ENCODE data around the gene ALKBH4.
"Not testable (repeated sequence)": the region's sequence is repeated elsewhere in the genome, so short reads cannot be mapped to it uniquely, and the experiment has no call there.

Gene ALKBH4

DNA sequence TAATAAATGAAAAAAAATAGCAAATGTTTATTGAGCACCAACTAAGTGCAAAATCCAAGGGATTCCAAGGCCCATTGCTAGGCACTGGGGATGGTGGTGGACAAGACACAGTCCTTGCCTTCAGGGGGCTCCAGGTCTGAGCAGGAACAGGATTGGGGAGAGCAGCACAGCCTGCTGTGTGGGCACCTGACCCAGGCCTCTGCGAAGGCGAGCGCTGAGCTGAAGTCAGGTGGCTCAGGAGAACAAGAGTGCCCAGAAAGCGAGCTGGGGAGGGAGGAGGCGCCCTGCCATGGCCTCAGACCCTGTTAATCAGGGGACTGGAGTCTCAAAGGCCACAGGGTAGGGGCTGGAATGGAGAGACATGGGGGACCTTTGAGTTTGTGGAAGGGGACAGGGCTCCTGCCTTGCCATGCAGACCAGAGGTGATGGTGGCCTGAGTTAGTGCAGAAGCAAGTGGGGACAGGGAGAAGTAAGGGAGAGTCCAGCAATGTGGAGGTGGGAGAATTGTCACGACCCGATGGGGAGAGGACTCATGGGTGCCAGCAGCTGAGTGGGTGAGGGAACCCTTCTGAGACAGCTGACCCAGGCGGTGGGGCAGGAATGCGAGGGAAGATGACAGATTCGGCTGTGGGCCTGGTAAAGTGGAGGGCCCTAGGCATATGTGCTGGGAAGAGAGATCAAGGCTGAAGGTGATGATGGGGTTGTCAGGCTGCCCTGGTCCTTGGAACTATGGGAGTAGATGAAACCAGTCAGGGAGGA, 35.3 kb downstream of the ALKBH4 start:
- no peak for DNase-seq (ENCODE audit: low read depth in 1 of 2, low spot score in 1 of 2)

DNA sequence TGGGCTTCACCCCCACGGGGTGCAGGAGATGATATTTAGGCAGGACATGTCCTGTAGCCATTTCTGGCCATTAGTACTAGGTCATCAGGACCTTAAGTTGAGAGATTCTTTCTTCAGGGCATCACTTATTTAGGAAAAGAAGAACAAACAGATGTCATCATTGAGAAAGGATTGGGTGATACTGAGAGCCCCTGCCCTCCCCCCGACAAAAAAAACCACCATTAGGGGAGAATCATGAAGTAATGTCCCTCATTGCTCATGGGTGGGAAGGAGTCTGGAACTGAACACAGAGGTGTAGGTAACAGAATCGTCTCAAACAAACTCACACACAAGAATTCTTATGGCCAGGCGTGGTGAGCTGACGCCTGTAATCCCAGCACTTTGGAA, 37.7 kb downstream of the ALKBH4 start:
- DNase-seq (ENCODE audit: low read depth in 1 of 2, low spot score in 1 of 2): no peak

DNA sequence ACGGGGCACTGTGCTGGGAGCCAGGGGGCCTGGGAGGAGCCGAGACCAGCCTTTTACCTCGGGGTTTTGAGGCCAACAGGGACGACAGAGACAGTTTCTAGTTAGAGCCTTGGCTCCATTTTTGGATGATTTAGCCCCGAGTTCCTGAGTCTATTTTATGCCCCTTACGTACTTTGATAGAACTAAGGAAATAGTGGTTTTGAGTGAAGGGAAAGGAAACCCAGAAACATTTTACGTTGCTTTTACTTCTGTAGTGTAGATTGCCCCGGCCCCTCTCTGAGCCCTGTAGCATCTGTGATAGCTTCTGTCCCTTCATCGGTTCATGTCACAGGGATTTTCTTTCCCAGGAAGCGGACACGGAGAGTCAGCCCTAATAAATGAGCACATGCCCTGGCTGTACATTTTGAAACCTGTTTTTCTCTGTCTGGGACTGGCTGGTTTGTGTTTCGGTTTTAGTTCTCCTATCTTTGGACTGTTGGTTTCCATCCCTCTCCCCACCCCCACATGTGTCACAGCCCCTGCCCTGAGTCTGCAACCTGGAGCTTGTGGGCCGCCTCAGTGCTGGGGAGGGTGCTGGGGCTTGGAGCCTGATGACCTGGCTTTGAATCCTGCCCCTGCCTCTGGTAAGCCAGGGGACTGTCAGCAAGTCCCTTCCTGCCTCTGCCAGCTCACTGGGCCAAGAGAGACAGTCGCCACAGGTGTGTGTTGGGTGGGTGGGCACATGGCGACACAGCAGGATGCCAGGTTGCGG, 38.2 kb downstream of the ALKBH4 start:
- peak; percentile 17 to 53 for DNase-seq (ENCODE audit: low read depth in 1 of 2, low spot score in 1 of 2)

DNA sequence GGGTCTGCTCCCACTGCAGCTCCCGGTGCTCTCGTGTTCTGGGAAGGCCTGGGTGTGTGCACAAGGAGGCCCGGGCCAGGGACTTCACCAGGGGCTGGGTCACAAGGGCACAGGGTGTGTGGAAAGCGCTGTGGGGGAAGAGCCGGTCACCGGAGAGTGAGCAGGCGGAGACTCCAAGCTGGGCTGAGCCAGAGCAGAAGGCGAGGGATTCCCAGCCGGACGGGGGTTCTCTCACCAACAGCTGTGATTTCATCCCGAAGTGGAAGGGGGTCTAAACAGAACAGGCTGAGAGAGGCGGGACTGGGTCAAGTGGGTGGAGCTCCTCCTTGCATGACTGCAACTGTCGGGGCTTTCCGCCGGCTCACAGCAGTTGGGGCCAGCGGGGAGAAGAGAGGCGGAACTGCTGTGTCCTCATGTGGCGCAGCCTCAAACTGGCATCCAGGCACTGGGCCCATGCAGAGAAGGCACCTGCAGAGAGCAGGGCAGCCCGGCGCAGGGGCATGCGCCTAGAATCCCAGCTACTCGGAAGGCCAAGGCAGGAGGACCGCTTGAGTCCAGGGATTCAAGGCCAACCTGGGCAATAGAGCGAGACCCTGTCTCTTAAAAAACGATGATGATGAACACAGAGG, 38.9 kb downstream of the ALKBH4 start:
- DNase-seq (ENCODE audit: low read depth in 1 of 2, low spot score in 1 of 2): peak; percentile 64 to 70

DNA sequence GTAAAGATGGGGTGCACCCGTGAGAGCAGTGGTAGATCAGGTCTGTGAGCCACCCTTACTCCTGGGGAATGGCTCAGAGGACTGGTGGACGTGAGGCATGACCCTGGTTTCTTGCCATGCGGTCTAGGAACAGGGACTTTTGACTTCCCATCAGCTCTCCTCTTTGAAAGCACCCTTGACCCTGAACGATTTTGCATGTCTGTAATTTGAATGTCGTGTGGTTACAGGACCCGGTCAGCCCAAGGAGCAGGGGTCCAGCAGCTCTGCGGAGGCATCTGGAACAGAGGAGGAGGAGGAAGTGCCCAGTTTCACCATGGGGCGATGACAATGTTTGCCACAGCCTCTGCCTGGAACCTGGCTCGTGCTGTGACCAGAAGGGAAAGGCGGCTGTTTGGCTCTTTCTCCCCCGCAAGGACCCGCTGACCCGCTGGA, 39.9 kb downstream of the ALKBH4 start:
- DNase-seq (ENCODE audit: low read depth in 1 of 2, low spot score in 1 of 2): no peak

DNA sequence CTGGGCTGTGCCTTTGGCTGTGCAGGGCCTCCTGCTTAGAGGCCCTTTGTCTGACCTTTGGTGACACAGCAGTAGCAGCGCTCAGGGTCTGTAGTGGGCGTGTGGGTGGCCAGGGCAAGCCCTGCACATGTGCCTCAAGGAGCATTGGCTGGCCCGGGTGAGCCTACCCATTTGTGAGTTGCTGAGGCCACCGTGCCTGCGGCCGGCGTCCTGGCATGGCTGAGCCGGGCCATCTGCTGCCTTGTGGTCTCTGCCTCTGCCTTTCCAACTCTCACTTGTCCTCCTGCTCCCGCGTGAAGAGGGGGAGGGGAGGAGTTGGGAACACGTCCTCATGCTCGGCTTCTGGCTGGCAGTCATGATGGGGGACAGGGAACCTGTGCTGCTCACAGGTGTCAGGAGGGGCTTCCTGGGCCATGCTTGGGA, 40.5 kb downstream of the ALKBH4 start:
- no peak for DNase-seq (ENCODE audit: low read depth in 1 of 2, low spot score in 1 of 2)

DNA sequence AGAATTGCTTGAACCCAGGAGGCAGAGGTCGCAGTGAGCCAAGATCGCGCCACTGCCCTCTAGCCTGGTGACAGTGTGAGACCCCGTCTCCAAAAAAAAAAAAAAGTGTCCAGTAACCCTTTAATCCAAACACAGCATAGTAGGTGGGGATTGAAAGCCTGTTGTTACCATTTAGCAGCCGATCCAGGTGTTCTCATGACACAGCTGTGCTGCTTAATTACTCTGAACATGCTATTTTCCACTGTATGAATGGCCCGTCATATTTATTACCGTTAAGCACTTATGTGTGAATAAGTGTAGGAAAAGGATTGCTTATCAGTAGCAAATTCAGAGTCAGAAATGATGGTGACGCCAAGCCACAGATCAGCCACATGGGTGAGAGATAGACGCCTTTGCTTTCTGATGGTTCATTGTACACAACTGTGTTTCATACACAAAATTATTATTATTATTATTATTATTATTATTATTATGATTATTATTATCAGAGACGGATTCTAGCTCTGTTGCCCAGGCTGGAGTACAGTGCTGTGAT, 42.9 kb downstream of the ALKBH4 start:
- no peak for DNase-seq (ENCODE audit: low read depth in 1 of 2, low spot score in 1 of 2)

DNA sequence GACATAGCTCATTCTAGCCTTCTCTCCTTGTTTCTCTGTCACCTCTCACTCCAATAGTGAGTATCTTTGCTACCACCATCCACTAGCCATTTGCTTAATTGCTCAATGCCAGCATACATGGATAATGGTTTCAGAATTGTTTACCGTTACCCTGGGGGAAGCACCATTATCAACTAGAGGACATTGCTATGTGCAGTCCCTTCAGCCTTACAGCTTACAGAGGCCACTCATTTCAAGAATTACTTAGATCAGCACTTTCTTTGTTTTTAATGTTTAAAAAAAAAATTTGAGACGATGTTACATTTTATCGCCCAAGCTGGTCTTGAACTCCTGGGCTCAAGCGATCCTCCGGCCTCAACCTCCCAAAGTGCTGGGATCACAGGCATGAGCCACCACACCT, 46.1 kb downstream of the ALKBH4 start:
- no peak for DNase-seq (ENCODE audit: low read depth in 1 of 2, low spot score in 1 of 2)

DNA sequence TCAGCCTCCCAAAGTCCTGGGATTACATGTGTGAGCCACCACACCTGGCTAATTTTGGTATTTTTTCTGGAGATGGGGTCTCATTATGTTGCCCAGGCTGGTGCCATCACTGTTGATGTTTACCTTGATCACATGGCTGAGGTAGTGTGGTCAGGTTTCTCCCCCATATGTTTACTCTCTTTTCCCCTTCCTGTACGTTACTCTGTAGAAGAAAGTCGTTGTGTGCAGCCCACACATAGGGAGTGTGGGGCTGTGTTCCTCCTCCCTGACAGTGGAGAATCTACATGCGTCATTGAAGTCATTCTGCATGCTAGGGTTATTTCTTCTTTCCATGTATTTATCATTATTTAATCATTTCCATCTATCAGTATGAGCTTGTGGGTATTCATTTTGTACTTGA, 47.6 kb downstream of the ALKBH4 start:
- no peak for DNase-seq (ENCODE audit: low read depth in 1 of 2, low spot score in 1 of 2)

DNA sequence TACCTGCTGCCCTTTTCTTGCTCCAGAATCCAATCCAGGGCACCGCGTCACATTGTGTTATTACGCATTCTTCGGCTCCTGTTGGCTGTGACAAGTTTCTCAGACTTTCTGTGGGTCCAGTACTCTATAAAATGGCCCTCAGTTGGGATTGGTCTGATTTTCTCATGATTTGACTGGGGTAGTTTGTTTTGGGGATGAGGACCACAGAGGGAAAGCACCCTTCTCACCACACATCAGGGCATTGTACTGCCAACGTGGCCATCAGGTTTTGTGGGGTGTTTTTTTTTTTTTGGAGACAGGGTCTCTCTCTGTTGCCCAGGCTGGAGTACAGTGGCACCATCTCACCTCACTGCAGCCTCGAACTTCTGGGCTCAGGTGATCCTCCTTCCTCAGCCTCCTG, 48.3 kb downstream of the ALKBH4 start:
- DNase-seq (ENCODE audit: low read depth in 1 of 2, low spot score in 1 of 2): no peak

DNA sequence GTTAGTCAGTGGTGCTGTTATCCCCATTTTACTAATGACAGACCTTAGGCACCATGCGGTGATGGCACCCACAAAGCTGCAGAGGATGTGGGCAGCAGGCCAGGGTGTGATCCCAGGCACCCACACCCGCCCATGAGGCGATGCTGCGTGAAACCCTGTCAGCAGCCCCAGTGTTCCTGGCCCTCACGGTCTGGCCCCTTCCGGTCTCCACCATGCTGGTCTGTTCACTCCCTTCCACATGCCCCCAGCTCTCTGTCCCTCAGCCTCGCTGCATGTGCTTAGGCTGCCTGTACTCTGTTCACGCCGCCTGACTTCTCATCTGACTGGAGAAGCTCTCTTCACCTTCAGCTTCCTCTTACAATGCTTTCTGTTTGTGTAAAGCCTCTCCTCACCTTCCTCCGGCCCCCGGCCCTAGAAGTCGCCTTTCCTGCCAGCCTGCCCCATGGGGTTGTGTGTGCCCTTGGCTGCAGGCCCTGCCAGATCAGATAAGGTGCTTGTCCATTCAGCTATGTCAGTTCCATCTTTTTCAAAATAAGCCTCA, 48.9 kb downstream of the ALKBH4 start:
- peak; percentile 24 to 26 for DNase-seq (ENCODE audit: low read depth in 1 of 2, low spot score in 1 of 2)

DNA sequence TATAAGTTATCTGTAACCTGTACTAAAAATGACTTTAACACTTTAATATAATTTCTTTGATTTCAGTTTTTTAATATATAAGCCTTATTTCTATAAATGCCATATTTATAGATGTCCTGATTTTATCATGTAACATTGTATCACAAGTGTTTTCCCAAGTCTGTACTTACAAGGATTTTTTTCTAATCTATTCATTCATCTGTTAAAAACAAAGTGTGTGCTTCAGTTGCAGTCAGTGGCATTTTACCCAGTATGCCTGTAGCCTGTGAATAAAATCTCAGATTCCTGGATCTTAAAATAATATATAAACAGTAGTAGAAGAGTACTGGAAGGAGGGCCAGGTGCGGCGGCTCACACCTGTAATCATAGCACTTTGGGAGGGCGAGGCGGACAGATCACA, 51.1 kb downstream of the ALKBH4 start:
- DNase-seq (ENCODE audit: low read depth in 1 of 2, low spot score in 1 of 2): no peak

DNA sequence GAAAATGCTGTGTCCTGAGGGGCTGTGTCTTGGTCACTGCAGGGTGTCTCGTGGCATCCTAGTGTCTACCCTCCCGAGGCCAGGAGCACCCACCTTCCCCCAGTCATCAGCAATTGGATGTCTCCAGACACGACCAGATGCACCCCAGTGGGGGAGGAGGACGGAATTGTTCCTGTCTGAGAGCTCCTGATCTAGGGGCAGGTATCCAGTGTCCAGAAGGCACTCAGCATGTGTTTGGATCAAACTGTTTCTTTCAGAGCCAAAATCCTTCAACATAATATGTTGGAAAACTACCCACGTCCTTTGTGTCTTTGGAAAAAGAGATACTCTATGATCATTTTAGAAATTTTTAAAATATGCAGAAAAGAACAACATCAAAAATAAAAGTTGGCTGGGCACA, 51.6 kb downstream of the ALKBH4 start:
- DNase-seq (ENCODE audit: low read depth in 1 of 2, low spot score in 1 of 2): no peak

DNA sequence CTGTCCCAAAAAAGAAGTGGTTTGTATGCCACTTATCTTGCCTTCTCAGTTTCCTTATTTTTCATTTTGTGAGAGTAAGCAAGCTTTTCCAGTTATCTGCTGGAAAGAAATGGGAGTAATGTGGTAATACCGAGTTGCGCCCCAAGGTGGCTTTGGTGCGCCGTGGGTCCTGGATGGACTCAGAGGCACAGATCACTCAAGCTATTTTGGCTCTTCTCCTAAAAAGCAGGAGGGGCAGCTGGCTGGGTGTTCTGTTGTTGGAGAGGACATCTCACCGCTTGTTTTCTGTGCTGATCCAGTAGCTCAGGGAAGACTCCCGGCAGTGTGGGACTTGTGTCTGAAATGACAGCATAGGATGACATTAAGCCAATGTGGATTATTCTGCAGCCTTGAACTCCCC, 52.1 kb downstream of the ALKBH4 start:
- no peak for DNase-seq (ENCODE audit: low read depth in 1 of 2, low spot score in 1 of 2)

DNA sequence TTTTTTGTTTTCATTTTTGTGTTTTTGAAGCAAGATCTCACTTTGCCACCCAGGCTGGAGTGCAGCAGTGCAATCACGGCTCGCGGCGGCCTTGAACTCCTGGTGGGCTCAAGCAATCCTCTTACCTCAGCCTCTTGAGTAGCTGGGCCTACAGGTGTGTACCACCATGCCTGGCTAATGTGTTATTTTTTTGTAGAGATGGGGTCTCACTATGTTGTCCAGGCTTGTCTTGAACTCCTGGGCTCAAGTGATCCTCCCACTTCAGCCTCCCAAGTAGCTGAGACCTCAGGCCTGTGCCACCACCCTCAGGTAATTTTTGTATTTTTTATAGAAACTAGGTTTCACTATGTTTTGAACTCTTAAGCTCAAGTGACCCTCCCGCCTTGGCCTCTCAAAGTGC, 53.7 kb downstream of the ALKBH4 start:
- DNase-seq (ENCODE audit: low read depth in 1 of 2, low spot score in 1 of 2): no peak

DNA sequence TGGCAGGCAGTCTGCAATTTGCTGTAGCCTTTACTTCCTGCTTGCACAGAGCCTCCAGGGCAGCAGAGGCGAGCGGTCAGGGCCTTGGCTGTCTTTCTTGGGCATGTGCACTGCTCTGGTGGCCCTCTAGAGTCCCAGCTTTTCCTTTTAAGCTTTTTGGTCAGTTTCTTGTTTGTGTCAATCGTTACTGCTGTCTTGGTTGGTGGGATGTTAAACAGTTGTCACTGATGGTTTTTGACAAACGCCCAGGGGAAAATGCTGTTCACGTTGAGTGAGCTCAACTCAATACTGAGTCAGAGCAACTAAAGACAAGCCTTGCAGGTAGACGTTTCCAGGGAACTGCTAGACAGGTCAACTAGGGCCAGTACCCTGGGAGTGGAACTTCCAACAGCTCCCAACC, 54.5 kb downstream of the ALKBH4 start:
- no peak for DNase-seq (ENCODE audit: low read depth in 1 of 2, low spot score in 1 of 2)

DNA sequence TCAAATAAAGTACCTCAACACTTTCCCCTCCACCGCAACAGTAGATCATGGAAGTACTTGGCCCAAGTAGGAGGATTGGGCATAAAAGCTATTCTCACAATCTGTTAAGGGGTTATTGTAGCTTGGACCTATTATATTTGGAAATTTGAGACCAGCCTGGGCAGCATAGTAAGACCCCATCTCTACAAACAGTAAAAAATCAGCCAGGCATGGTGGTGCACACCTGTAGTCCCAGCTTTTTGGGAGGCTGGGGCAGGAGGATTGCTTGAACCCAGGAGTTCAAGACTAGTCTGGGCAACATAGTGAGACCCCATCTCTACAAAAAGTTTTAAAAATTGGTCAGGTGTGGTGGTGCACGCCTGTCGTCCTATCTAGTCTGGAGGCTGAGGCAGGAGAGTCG, 55.3 kb downstream of the ALKBH4 start:
- no peak for DNase-seq (ENCODE audit: low read depth in 1 of 2, low spot score in 1 of 2)

DNA sequence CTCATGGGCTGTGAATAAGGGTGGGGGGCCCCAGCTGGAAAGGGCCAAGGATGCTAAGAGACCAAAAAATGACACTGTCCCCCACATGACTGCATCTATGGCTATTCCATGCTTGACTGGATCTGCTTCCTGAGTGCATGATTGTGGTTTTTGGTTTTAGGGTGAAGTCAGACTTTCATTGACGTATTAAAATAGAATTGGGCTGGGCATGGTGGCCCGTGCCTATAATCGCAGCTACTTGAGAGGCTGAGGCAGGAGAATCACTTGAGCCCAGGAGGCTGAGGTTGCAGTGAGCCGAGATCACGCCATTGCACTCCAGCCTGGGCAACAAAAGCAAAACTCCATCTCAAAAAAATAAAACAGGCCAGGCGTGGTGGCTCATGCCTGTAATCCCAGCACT, 56.1 kb downstream of the ALKBH4 start:
- not testable (repeated sequence) for DNase-seq (ENCODE audit: low read depth in 1 of 2, low spot score in 1 of 2)

DNA sequence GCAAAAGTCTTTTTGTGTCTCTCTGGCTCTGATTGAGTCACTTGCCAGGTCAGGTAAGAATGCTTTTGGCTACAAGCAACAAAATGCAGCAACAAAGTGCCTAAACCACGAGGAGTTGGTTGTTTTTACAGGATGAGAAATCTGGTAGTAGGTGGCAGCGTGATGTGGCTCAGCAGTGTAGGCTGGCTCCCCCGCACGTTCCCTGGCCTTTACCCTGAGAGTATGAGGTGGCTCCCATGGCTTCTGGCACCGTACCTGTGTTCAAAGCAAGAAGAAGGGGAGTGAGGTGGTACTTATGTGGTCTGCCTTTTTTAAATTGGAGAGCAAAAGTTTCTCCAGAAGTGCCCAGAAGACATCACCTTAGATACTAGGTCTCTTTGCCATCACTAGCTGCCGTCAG, 56.8 kb downstream of the ALKBH4 start:
- no peak for DNase-seq (ENCODE audit: low read depth in 1 of 2, low spot score in 1 of 2)
